ENCODE results near the gene RPS6KB2.
"Not testable (repeated sequence)": the region's sequence is repeated elsewhere in the genome, so short reads cannot be mapped to it uniquely, and the experiment has no call there.

The RPS6KB2 gene

GRCh38 chr11:67398661-67399563 is 29.4 kb upstream of the RPS6KB2 start:
- peak overlapping the region; percentile 19; the same call in 1 of the 2 replicates for H3K27ac ChIP-seq (replicated peaks)
- peak; percentile 15; the same call in 1 of the 2 replicates for TF ChIP-seq POLR2AphosphoS5 (IDR thresholded peaks at IDR 0.05; ENCODE audit: low read depth)
- TF ChIP-seq GABPA (IDR thresholded peaks at IDR 0.05; ENCODE audit: low read depth), result no peak
- H3K4me3 ChIP-seq (replicated peaks; ENCODE audit: insufficient read depth, low read length), result no peak overlapping the region
- H3K27me3 ChIP-seq (ENCODE audit: insufficient read depth, poor library complexity, severe bottlenecking), result no peaks in the 10 kb centered on the region
- no peak for DNase-seq (ENCODE audit: low read depth in 1 of 2, low spot score in 1 of 2)

GRCh38 chr11:67400251-67400941 is 27.9 kb upstream of the RPS6KB2 start:
- no peak for TF ChIP-seq CTCF (IDR thresholded peaks at IDR 0.05; ENCODE audit: insufficient read depth, low read length)
- peak; percentile 14; the same call in 1 of the 2 replicates for TF ChIP-seq POLR2AphosphoS5 (IDR thresholded peaks at IDR 0.05; ENCODE audit: low read depth)
- Histone ChIP-seq H3K27me3 (ENCODE audit: insufficient read depth, poor library complexity, severe bottlenecking) (no peaks in the 10 kb centered on the region), H3K4me3 (replicated peaks; ENCODE audit: insufficient read depth, low read length) (peak overlapping the region; percentile 75), H3K27ac (replicated peaks) (peak overlapping the region; percentile 86)
- peak in 1 of 2 experiments; percentile 44 for DNase-seq (ENCODE audit: low read depth in 1 of 2, low spot score in 1 of 2)

- peak overlapping the region; percentile 86 for H3K27ac ChIP-seq (replicated peaks)
- DNase-seq (ENCODE audit: low read depth in 1 of 2, low spot score in 1 of 2), result no peak
- TF ChIP-seq POLR2AphosphoS5 (IDR thresholded peaks at IDR 0.05; ENCODE audit: low read depth), result 0 out of 2 replicates have a peak, but pooled peaks have one; percentile 3
- TF ChIP-seq CTCF (IDR thresholded peaks at IDR 0.05; ENCODE audit: insufficient read depth, low read length), result no peak
- TF ChIP-seq SPI1 (IDR thresholded peaks at IDR 0.05; ENCODE audit: borderline replicate concordance, low read depth), result no peak
- no peak for TF ChIP-seq GABPA (IDR thresholded peaks at IDR 0.05; ENCODE audit: low read depth)
Measured at GRCh38 chr11:67400942-67401494, 27.3 kb upstream of the RPS6KB2 start.

GRCh38 chr11:67401495-67402191 is 26.7 kb upstream of the RPS6KB2 start, which contains the start of gene PPP1CA:
Gene PPP1CA, minus strand, starts transcription at chr11:67401858. Its CDS starts 76 bp downstream, at chr11:67401782.
- TF ChIP-seq POLR2AphosphoS5 (IDR thresholded peaks at IDR 0.05; ENCODE audit: low read depth) (peak; percentile 73), GABPA (IDR thresholded peaks at IDR 0.05; ENCODE audit: low read depth) (peak; percentile 57), REST (IDR thresholded peaks at IDR 0.05; ENCODE audit: insufficient replicate concordance, low read depth) (peak; percentile 18), CTCF (IDR thresholded peaks at IDR 0.05; ENCODE audit: insufficient read depth, low read length) (no peak)
- Histone ChIP-seq H3K27me3 (ENCODE audit: insufficient read depth, poor library complexity, severe bottlenecking) (no peaks in the 10 kb centered on the region), H3K27ac (replicated peaks) (peak within 1 kb of the TSS; percentile 94), H3K4me3 (replicated peaks; ENCODE audit: insufficient read depth, low read length) (peak within 1 kb of the TSS; percentile 75)
- peak; percentile 88 to 89 for DNase-seq (ENCODE audit: low read depth in 1 of 2, low spot score in 1 of 2)

More at GRCh38 chr11:67400942-67401494, 27.3 kb upstream of the RPS6KB2 start:
- no peaks in the 10 kb centered on the region for H3K27me3 ChIP-seq (ENCODE audit: insufficient read depth, poor library complexity, severe bottlenecking)
- peak overlapping the region; percentile 75 for H3K4me3 ChIP-seq (replicated peaks; ENCODE audit: insufficient read depth, low read length)

- not testable (repeated sequence) for H3K4me3 ChIP-seq (replicated peaks; ENCODE audit: insufficient read depth, low read length); H3K27me3 ChIP-seq (ENCODE audit: insufficient read depth, poor library complexity, severe bottlenecking); DNase-seq (ENCODE audit: low read depth in 1 of 2, low spot score in 1 of 2)
- peak overlapping the region; percentile 94 for H3K27ac ChIP-seq (replicated peaks)
Measured at GRCh38 chr11:67402192-67402839, 26.0 kb upstream of the RPS6KB2 start.

- H3K27me3 ChIP-seq (ENCODE audit: insufficient read depth, poor library complexity, severe bottlenecking); H3K4me3 ChIP-seq (replicated peaks; ENCODE audit: insufficient read depth, low read length); DNase-seq (ENCODE audit: low read depth in 1 of 2, low spot score in 1 of 2): not testable (repeated sequence)
- H3K27ac ChIP-seq (replicated peaks), result peak overlapping the region; percentile 94
Measured at GRCh38 chr11:67403085-67403484, 25.2 kb upstream of the RPS6KB2 start.

Data from HL-60 (cell line).